ENCODE results near the gene PCYT2.

Gene PCYT2

DNA sequence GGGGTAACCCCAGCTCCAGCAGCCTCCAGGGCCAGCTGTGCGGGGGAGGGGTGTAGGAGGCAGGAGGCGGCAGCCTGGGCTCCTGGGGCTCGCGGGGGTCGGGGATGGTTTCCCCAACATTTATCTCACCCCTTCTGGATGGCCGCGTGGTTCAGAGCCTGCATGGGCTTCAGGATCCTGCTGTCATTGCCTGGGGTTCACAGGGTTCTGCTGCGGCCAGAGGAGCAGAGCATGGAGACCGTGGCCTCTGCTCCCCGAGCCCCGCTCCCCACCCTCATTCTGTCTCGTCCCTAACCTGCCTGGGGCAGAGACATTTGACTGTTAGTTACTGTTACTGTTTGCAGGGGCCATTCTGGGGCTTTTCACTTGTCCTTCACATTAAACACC is 31.0 kb upstream of the PCYT2 start:
- no peak for DNase-seq (ENCODE audit: low read depth)

- DNase-seq (ENCODE audit: low read depth) = no peak
Measured at GRCh38 chr17:81941484-81942166, 30.4 kb upstream of the PCYT2 start.

GRCh38 chr17:81940538-81941483 is 29.6 kb upstream of the PCYT2 start:
- no peak for DNase-seq (ENCODE audit: low read depth)

- no peak for DNase-seq (ENCODE audit: low read depth)
Measured at GRCh38 chr17:81939881-81940385, 28.7 kb upstream of the PCYT2 start.

- no peak for DNase-seq (ENCODE audit: low read depth)
Measured at GRCh38 chr17:81939218-81939617, 28.0 kb upstream of the PCYT2 start.

GRCh38 chr17:81935709-81936084 is 24.5 kb upstream of the PCYT2 start:
- DNase-seq (ENCODE audit: low read depth) = no peak

GRCh38 chr17:81934850-81935708 is 23.9 kb upstream of the PCYT2 start:
- DNase-seq (ENCODE audit: low read depth) = no peak

GRCh38 chr17:81934098-81934757 is 23.0 kb upstream of the PCYT2 start:
- no peak for DNase-seq (ENCODE audit: low read depth)

DNA sequence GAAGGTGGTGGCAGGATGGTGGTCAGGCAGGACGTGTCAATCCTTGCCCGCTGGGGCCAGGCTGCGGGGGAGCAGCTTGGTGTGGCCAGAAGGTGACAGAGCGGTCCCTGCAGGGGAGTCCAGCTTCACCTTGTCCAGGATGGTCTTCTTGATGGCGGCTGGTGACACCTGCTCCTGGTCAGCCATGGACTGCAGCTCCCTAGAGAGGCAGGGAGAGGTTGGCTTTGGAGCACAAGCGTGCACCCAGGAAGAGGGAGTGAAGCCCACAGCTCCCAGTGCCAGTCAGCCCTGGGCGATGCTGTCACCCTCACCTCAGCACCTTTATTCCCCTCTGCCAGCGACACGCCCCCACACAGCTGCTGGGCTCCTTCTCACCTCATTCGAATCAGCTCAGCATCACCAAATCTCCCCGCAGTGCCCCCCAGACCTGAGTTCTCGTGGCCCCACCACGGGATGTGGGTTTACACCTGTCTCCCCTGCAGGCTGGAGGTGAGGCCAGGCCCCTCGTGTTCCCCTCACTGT is 22.0 kb upstream of the PCYT2 start:
- no peak for DNase-seq (ENCODE audit: low read depth)

- DNase-seq (ENCODE audit: low read depth) = no peak
Measured at GRCh38 chr17:81932333-81932983, 21.3 kb upstream of the PCYT2 start.

GRCh38 chr17:81931557-81932332 is 20.5 kb upstream of the PCYT2 start:
- no peak for DNase-seq (ENCODE audit: low read depth)

- no peak for DNase-seq (ENCODE audit: low read depth)
Measured at GRCh38 chr17:81931189-81931556, 20.0 kb upstream of the PCYT2 start.

DNA sequence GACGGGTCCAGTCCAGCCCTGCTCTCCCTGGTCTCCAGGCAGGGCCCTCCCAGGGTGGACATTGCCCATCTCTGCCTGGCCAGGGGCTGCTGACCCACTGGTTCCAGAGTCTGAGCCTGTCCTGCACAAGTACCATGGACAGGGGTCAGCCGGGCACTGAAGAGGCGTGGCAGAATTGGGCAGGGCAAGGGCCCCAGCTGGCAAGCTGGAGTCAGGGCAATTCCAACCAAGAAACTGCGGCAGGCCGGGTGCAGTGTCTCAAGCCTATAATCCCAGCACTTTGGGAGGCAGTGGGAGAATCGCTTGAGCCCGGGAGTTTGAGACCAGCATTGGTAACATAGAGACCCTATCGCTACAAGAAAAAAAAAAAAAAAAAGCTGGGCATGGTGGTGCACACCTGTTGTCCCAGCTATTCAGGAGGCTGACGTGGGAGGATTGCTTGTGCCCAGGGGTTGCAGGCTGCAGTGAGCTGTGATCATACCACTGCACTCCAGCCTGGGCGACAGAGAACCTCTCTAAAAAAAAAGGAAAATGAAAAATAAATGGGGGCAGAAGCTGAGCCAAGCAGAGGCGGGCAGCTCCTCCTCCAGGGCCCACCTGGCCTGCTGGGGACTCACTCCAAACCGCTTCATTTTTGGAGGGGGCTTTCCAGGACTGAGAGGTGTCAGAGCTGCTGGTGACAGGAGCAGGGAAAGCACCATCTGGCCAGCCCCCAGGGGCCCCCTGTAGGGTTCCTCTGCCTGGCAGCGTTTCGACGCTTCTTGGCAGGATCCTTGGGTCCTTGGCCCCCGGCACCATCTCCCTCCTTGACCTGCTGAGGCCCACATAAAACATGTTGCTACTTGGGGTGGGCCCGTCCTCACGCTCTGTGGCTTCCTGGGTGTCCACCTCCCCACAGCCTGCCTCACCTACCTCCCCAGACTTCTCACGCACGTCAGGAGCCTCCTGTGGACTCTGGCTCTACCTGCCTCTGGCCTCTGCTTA is 19.2 kb upstream of the PCYT2 start:
- DNase-seq (ENCODE audit: low read depth) = no peak

- DNase-seq (ENCODE audit: low read depth) = no peak
Measured at GRCh38 chr17:81929253-81930141, 18.3 kb upstream of the PCYT2 start.

DNA sequence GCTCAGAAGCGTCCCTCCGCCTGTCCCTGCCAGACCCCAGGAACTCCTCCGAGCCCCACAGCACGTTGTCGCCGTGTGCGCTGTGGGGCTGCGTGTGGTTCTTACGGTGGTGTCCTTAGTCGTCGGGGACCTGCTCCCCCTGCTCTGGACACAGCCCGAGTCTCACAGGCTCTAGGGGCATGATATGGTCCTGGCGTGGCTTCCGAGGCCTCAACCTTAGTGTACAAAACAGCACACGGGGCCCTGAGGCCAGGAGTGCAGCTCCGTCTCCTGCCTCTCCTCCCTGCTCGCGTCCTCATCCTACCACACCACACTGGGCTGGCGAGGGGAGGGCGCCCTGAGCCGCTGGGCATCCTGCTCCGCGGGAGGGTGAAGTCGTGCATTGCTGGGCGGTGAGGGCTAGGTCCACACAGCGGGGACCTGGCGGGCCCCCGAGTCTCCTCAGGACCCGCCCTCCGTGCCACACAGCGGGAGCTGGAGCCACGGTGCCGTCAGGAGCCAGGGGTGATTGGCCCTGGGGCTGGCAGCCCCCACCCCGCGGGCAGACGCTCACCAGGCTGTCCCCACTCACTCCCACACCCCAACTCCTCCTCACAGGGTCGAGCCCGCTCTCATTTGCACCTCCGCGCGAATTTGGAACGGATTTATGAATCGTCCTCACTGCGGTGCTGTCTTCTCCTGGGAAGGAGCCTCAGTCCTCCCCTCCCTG is 17.5 kb upstream of the PCYT2 start:
- no peak for DNase-seq (ENCODE audit: low read depth)

GRCh38 chr17:81927653-81928543 is 16.7 kb upstream of the PCYT2 start, which contains the start of gene MAFG:
Gene MAFG, minus strand, starts transcription at chr17:81927735. Its CDS starts 4,550 bp downstream, at chr17:81923185.
- peak; percentile 85 for DNase-seq (ENCODE audit: low read depth)

Data from activated T-cell treated with anti-CD3 and anti-CD28 coated beads for 1 hour (primary cell).